GM19043 (cell line): Measurements from ENCODE around the gene CILP2.

Experiments
- ATAC-seq: cut with Tn5 transposase; IDR thresholded peaks from one replicate; pipeline ENCODE4 v1.9.1; 2021; ENCODE audit warnings: low read depth; ENCODE audit not compliant: unreplicated experiment

The CILP2 gene

GRCh38 chr19:19562665-19563347, 24.7 kb downstream of the CILP2 start:
- no peak for ATAC-seq

- ATAC-seq = no peak
Measured at GRCh38 chr19:19563348-19563848, 25.3 kb downstream of the CILP2 start.

GRCh38 chr19:19566306-19566705, 28.2 kb downstream of the CILP2 start:
- no peak for ATAC-seq

GRCh38 chr19:19567391-19567790, 29.3 kb downstream of the CILP2 start:
- no peak for ATAC-seq

- no peak for ATAC-seq
Measured at GRCh38 chr19:19568802-19569756, 31.0 kb downstream of the CILP2 start.

- ATAC-seq = no peak
Measured at GRCh38 chr19:19570571-19570970, 32.5 kb downstream of the CILP2 start.

- ATAC-seq = no peak
Measured at GRCh38 chr19:19571071-19571786, 33.2 kb downstream of the CILP2 start.

- no peak for ATAC-seq
Measured at GRCh38 chr19:19575411-19575810, 37.3 kb downstream of the CILP2 start.

- ATAC-seq = no peak
Measured at GRCh38 chr19:19578252-19578651, 40.2 kb downstream of the CILP2 start.

- no peak for ATAC-seq
Measured at GRCh38 chr19:19579533-19580361, 41.7 kb downstream of the CILP2 start.

- no peak for ATAC-seq
Measured at GRCh38 chr19:19580418-19580817, 42.4 kb downstream of the CILP2 start.

GRCh38 chr19:19581391-19581790, 43.3 kb downstream of the CILP2 start:
- ATAC-seq = no peak

GRCh38 chr19:19582471-19582870, 44.4 kb downstream of the CILP2 start:
- ATAC-seq = no peak

- no peak for ATAC-seq
Measured at GRCh38 chr19:19584356-19584755, 46.3 kb downstream of the CILP2 start.

- no peak for ATAC-seq
Measured at GRCh38 chr19:19587771-19588170, 49.7 kb downstream of the CILP2 start.

GRCh38 chr19:19588546-19588945, 50.5 kb downstream of the CILP2 start:
- ATAC-seq = no peak

GRCh38 chr19:19591133-19591825, 53.2 kb downstream of the CILP2 start:
- no peak for ATAC-seq

- no peak for ATAC-seq
Measured at GRCh38 chr19:19592690-19593089, 54.6 kb downstream of the CILP2 start.

- no peak for ATAC-seq
Measured at GRCh38 chr19:19594381-19594780, 56.3 kb downstream of the CILP2 start.
